SK-N-SH (cell line): ENCODE measurements around the gene TCEA3. TPM values are rescaled to one million over a fixed set of nuclear protein-coding genes. Genes with fewer than 3 reads are reported as not detected.

Experiments used
- CTCF ChIA-PET: fragments of 300-600, 350-600 bp; formaldehyde crosslinking; extraction: SDS; loops from one replicate; lab custom pipeline; 2021; lab: Yijun Ruan, JAX
- POLR2A ChIA-PET: fragments of 350-600 bp; sonication (Branson Sonifier 250); formaldehyde crosslinking; extraction: SDS; loops from one replicate; lab custom pipeline; 2020; ENCODE audit warnings: antibody characterized with exemption, inconsistent platforms; lab: Yijun Ruan, JAX
- DNase-seq: peaks from one replicate; pipeline ENCODE4 v3.0.0; 2012
- H2AFZ ChIP-seq: fragments of 200-600 bp; sonication (generic); 2 replicates; pipeline ENCODE4 v1.8.1; 2016; ENCODE audit warnings: antibody characterized with exemption, mild to moderate bottlenecking, low read depth
- H3F3A ChIP-seq: fragments of 200-600 bp; sonication (generic); replicated peaks from 2 replicates; pipeline ENCODE3; 2016; ENCODE audit warnings: antibody characterized with exemption, mild to moderate bottlenecking; ENCODE audit not compliant: insufficient read depth
- H3K27ac ChIP-seq, 2 experiments: fragments of 200-500 bp in 1 of 2; fragments of 200-600 bp in 1 of 2; sonication (Bioruptor generic) in 1 of 2; sonication (generic), shearing (Covaris generic) in 1 of 2; 2 replicates each; pipeline versions ENCODE4 v1.5.1 to v1.6.1; 2014 to 2016; ENCODE audit warnings: low read depth in 2 of 2, inconsistent platforms in 1 of 2, low read length in 1 of 2, mild to moderate bottlenecking in 1 of 2, mixed read lengths in 1 of 2
- H3K27me3 ChIP-seq: fragments of 200-600 bp; sonication (generic), shearing (Covaris generic); 2 replicates; pipeline ENCODE4 v1.6.1; 2016; ENCODE audit warnings: mixed run types; ENCODE audit not compliant: insufficient read depth
- H3K36me3 ChIP-seq, 2 experiments: fragments of 200-500 bp in 1 of 2; fragments of 200-600 bp in 1 of 2; sonication (Bioruptor generic) in 1 of 2; sonication (generic) in 1 of 2; replicated peaks in 1 of 2; 2 replicates each; pipeline versions ENCODE3 to v1.5.1; 2014 to 2016; ENCODE audit warnings: low read length in 1 of 2, mild to moderate bottlenecking in 1 of 2; ENCODE audit not compliant: insufficient read depth in 2 of 2, control insufficient read depth in 1 of 2
- H3K4me1 ChIP-seq, 2 experiments: fragments of 200-500 bp in 1 of 2; fragments of 200-600 bp in 1 of 2; sonication (Bioruptor generic) in 1 of 2; sonication (generic), shearing (Covaris generic) in 1 of 2; 2 replicates each; pipeline versions ENCODE4 v1.5.1 to v1.6.1; 2014 to 2016; ENCODE audit warnings: low read depth in 1 of 2, low read length in 1 of 2, mixed run types in 1 of 2; ENCODE audit not compliant: insufficient read depth in 2 of 2, control insufficient read depth in 1 of 2
- H3K4me2 ChIP-seq: fragments of 200-600 bp; sonication (generic), shearing (Covaris generic); 2 replicates; pipeline ENCODE4 v1.6.1; 2017; ENCODE audit warnings: mixed run types
- H3K4me3 ChIP-seq, 2 experiments: fragments of 200-500 bp in 1 of 2; fragments of 200-600 bp in 1 of 2; sonication (Bioruptor generic) in 1 of 2; sonication (generic), shearing (Covaris generic) in 1 of 2; 2 replicates each; pipeline versions ENCODE4 v1.5.1 to v1.8.1; 2014 to 2016; ENCODE audit warnings: low read depth in 2 of 2, inconsistent platforms in 1 of 2, low read length in 1 of 2, mild to moderate bottlenecking in 1 of 2, mixed read lengths in 1 of 2, moderate library complexity in 1 of 2
- H3K79me2 ChIP-seq: fragments of 200-600 bp; sonication (generic); 2 replicates; pipeline ENCODE4 v1.8.1; 2017; ENCODE audit warnings: mild to moderate bottlenecking; ENCODE audit not compliant: insufficient read depth
- H3K9ac ChIP-seq: fragments of 200-600 bp; sonication (generic); 2 replicates; pipeline ENCODE4 v1.6.1; 2017; ENCODE audit warnings: mixed run types
- H3K9me2 ChIP-seq: fragments of 200-600 bp; sonication (generic); 2 replicates; pipeline ENCODE4 v1.6.1; 2017; ENCODE audit warnings: mixed run types
- H3K9me3 ChIP-seq: fragments of 200-600 bp; sonication (generic); 2 replicates; pipeline ENCODE4 v1.6.1; 2017; ENCODE audit warnings: mixed run types, mild to moderate bottlenecking, moderate library complexity
- H4K20me1 ChIP-seq: fragments of 200-600 bp; sonication (generic); 2 replicates; pipeline ENCODE4 v1.6.1; 2017; ENCODE audit warnings: mild to moderate bottlenecking, mixed run types; ENCODE audit not compliant: insufficient read depth
- CHD2 ChIP-seq: fragments of 150-350 bp; IDR thresholded peaks from 2 replicates; pipeline ENCODE4 v1.6.1; 2018; ENCODE audit warnings: low read length; ENCODE audit not compliant: partially characterized antibody
- CTCF ChIP-seq: fragments of 200-600 bp; sonication (generic); IDR thresholded peaks from 2 replicates; pipeline ENCODE4 v1.6.1; 2017; ENCODE audit warnings: antibody characterized with exemption, mild to moderate bottlenecking, moderate library complexity
- ELF1 ChIP-seq: IDR thresholded peaks from 2 replicates; pipeline ENCODE4 v1.4.0; 2012
- EZH2phosphoT487 ChIP-seq: fragments of 200-600 bp; sonication (generic); IDR thresholded peaks from 2 replicates; pipeline ENCODE4 v1.6.1; 2017; ENCODE audit warnings: low read depth, mixed run types, mild to moderate bottlenecking, antibody characterized with exemption, moderate library complexity, borderline replicate concordance
- FOXM1 ChIP-seq: IDR thresholded peaks from 2 replicates; pipeline ENCODE4 v1.4.0; 2012; ENCODE audit warnings: low read depth, mild to moderate bottlenecking
- IRF3 ChIP-seq: fragments of 150-350 bp; IDR thresholded peaks from 2 replicates; pipeline ENCODE4 v1.6.1; 2016; ENCODE audit warnings: mild to moderate bottlenecking, low read depth, low read length
- MAX ChIP-seq: IDR thresholded peaks from 2 replicates; pipeline ENCODE4 v1.4.0; 2012; ENCODE audit warnings: low read depth
- MEF2A ChIP-seq: IDR thresholded peaks from 2 replicates; pipeline ENCODE4 v1.4.0; 2012; ENCODE audit warnings: low read depth, borderline replicate concordance
- NFIC ChIP-seq: IDR thresholded peaks from 2 replicates; pipeline ENCODE4 v1.4.0; 2012; ENCODE audit warnings: borderline replicate concordance
- PBX3 ChIP-seq: IDR thresholded peaks from 2 replicates; pipeline ENCODE4; 2012
- POLR2AphosphoS5 ChIP-seq: IDR thresholded peaks from 2 replicates; pipeline ENCODE4 v1.6.1; 2012; ENCODE audit warnings: low read depth, low read length
- RCOR1 ChIP-seq: fragments of 150-350 bp; IDR thresholded peaks from 2 replicates; pipeline ENCODE4 v1.6.1; 2017; ENCODE audit warnings: antibody characterized with exemption, low read length
- REST ChIP-seq: IDR thresholded peaks from 2 replicates; pipeline ENCODE4 v1.6.1; 2012; ENCODE audit warnings: mild to moderate bottlenecking, low read depth, low read length, moderate library complexity
- RFX5 ChIP-seq: IDR thresholded peaks from 2 replicates; pipeline ENCODE4 v1.6.1; 2012; ENCODE audit warnings: mild to moderate bottlenecking, improper control_type of control experiment, low read length
- RXRA ChIP-seq: IDR thresholded peaks from 2 replicates; pipeline ENCODE4 v1.4.0; 2012; ENCODE audit warnings: low read depth, mild to moderate bottlenecking, borderline replicate concordance
- SMC3 ChIP-seq: IDR thresholded peaks from 2 replicates; pipeline ENCODE4 v1.6.1; 2012; ENCODE audit warnings: low read depth, low read length, improper control_type of control experiment
- TAF1 ChIP-seq: IDR thresholded peaks from 2 replicates; pipeline ENCODE4 v1.6.1; 2012; ENCODE audit warnings: low read depth, mild to moderate bottlenecking, low read length, moderate library complexity, borderline replicate concordance
- YY1 ChIP-seq: IDR thresholded peaks from 2 replicates; pipeline ENCODE4 v1.4.0; 2012; ENCODE audit warnings: low read depth, mild to moderate bottlenecking
- WGBS: methylation state at CpG from one replicate; pipeline ENCODE4 v1.1.6; 2017; ENCODE audit warnings: low lambda C conversion rate; 5-methylcytosine and 5-hydroxymethylcytosine counted together
- polyA plus RNA-seq, 3 experiments: library from polyadenylated mRNA; depleted of rRNA; stranded (reverse); fragments of >200 nt; gene quantifications; 2 replicates each; pipeline ENCODE4 v1.2.3, GENCODE V29; 2012

TCEA3 gene
- polyA plus RNA-seq, 1 of the 3 experiments (the other 2 are of a cell fraction) = 1.1 TPM

- Histone ChIP-seq H3K27ac (no peak overlapping the region), H3K9ac (no peak overlapping the region), H3K4me1 (no peaks in the 10 kb centered on the region; a peak in 1 of 4 replicates), H3F3A (no peaks in the 10 kb centered on the region), H2AFZ (no peak overlapping the region), H3K79me2 (peaks cover 42% of the 10 kb centered on the region), H3K4me3 (no peak overlapping the region), H4K20me1 (peaks cover 28% of the 10 kb centered on the region), H3K9me2 (no peaks in the 10 kb centered on the region), H3K9me3 (no peaks in the 10 kb centered on the region), H3K27me3 (no peaks in the 10 kb centered on the region), H3K36me3 (no peaks in the 10 kb centered on the region), H3K4me2 (no peak overlapping the region)
- CTCF ChIA-PET = interaction anchor here (1.6 kb wide), 1 partner anchor 28 kb away, joined by 3 read pairs; no protein-coding TSS in a partner anchor
- POLR2A ChIA-PET = interaction anchor here (0.7 kb wide), 1 partner anchor 362 kb away, joined by 3 read pairs; no protein-coding TSS in a partner anchor
- no peak for TF ChIP-seq SMC3
- no peak for TF ChIP-seq ELF1
- TF ChIP-seq YY1 = no peak
- no peak for TF ChIP-seq FOXM1
- TF ChIP-seq POLR2AphosphoS5 = no peak
- no peak for TF ChIP-seq RFX5
- TF ChIP-seq REST = no peak
- no peak for TF ChIP-seq TAF1
- TF ChIP-seq IRF3 = no peak
- TF ChIP-seq CHD2 = no peak
- no peak for TF ChIP-seq RCOR1
- WGBS = 78% methylated on average over 5 of the region's 5 CpGs
- DNase-seq = no peak
Measured at GRCh38 chr1:23469372-23469982, 44.9 kb upstream of the TCEA3 start.

GRCh38 chr1:23466423-23466989 is 42.0 kb upstream of the TCEA3 start:
- CTCF ChIA-PET = interaction anchor here (0.9 to 2.4 kb wide), 4 partner anchors 31 to 171 kb away, joined by 3 to 8 read pairs (median 4); no protein-coding TSS in a partner anchor
- Histone ChIP-seq H3K4me3 (no peak overlapping the region), H3K27ac (no peak overlapping the region)
- TF ChIP-seq MAX = no peak
- TF ChIP-seq CTCF = no peak
- no peak for TF ChIP-seq EZH2phosphoT487
- no peak for TF ChIP-seq RXRA
- no peak for TF ChIP-seq MEF2A
- TF ChIP-seq NFIC = no peak
- TF ChIP-seq CHD2 = no peak
- no peak for TF ChIP-seq PBX3
- TF ChIP-seq YY1 = no peak
- TF ChIP-seq, all 33 proteins: peak for 0
- no peaks in the 10 kb centered on the region for H3K36me3 ChIP-seq
- DNase-seq = no peak
- H3K4me1 ChIP-seq = no peaks in the 10 kb centered on the region; a peak in 1 of 4 replicates
- peaks cover 6% of the 10 kb centered on the region for H3F3A ChIP-seq
- H3K79me2 ChIP-seq = peaks cover 14% of the 10 kb centered on the region
- WGBS = 98% methylated on average over 3 of the region's 3 CpGs
- H4K20me1 ChIP-seq = peaks cover 10% of the 10 kb centered on the region; the same call in 1 of the 2 replicates
- no peak overlapping the region for H3K9ac ChIP-seq
- H3K27me3 ChIP-seq = no peaks in the 10 kb centered on the region
- no peaks in the 10 kb centered on the region for H3K9me2 ChIP-seq
- no peak overlapping the region for H2AFZ ChIP-seq
- POLR2A ChIA-PET = interaction anchor here (0.6 kb wide), 1 partner anchor 1789 kb away, joined by 5 read pairs; no protein-coding TSS in a partner anchor
- H3K9me3 ChIP-seq = no peaks in the 10 kb centered on the region
- H3K4me2 ChIP-seq = no peak overlapping the region
